Measurements from ENCODE around the gene ERBIN. TPM values are rescaled to one million over a fixed set of nuclear protein-coding genes. Genes with fewer than 3 reads are reported as not detected.

Gene ERBIN
- total RNA-seq, 1 experiment from 2014 or later = 38.9 TPM

- no peak for TF ChIP-seq EZH2 (IDR thresholded peaks at IDR 0.05; ENCODE audit: low read length, unreplicated experiment)
- TF ChIP-seq, protein P1, sequence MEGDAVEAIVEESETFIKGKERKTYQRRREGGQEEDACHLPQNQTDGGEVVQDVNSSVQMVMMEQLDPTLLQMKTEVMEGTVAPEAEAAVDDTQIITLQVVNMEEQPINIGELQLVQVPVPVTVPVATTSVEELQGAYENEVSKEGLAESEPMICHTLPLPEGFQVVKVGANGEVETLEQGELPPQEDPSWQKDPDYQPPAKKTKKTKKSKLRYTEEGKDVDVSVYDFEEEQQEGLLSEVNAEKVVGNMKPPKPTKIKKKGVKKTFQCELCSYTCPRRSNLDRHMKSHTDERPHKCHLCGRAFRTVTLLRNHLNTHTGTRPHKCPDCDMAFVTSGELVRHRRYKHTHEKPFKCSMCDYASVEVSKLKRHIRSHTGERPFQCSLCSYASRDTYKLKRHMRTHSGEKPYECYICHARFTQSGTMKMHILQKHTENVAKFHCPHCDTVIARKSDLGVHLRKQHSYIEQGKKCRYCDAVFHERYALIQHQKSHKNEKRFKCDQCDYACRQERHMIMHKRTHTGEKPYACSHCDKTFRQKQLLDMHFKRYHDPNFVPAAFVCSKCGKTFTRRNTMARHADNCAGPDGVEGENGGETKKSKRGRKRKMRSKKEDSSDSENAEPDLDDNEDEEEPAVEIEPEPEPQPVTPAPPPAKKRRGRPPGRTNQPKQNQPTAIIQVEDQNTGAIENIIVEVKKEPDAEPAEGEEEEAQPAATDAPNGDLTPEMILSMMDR (conservative IDR thresholded peaks at IDR 0.05; ENCODE audit: low read depth, low read length) = no peak
- TF ChIP-seq EZH2phosphoT487 (IDR thresholded peaks at IDR 0.05; ENCODE audit: borderline replicate concordance, low read length) = no peak
- no peak overlapping the region for H3K9ac ChIP-seq (ENCODE audit: low read length)
- ATAC-seq = no peak
- H3K27me3 ChIP-seq (ENCODE audit: low read length) = no peaks in the 10 kb centered on the region
- DNase-seq = no peak
- no peak overlapping the region for H3K27ac ChIP-seq (ENCODE audit: low read length)
- H2AFZ ChIP-seq (ENCODE audit: low read length) = no peak overlapping the region
- H3K4me3 ChIP-seq (ENCODE audit: low read length) = no peak overlapping the region
- no peak overlapping the region for H3K4me2 ChIP-seq (ENCODE audit: low read length)
- peaks cover 99% of the 10 kb centered on the region for H3K79me2 ChIP-seq (ENCODE audit: low read length)
- H3K4me1 ChIP-seq (ENCODE audit: insufficient read depth, low read length) = no peaks in the 10 kb centered on the region
- H3K9me3 ChIP-seq (ENCODE audit: low read length) = no peaks in the 10 kb centered on the region
- H3K36me3 ChIP-seq (ENCODE audit: low read depth, low read length) = no peaks in the 10 kb centered on the region
- H3K9me2 ChIP-seq (replicated peaks; ENCODE audit: low read length) = no peaks in the 10 kb centered on the region
- H3F3A ChIP-seq (ENCODE audit: low read length, unreplicated experiment) = no peaks in the 10 kb centered on the region
- ChIA-PET POLR2A (ENCODE audit: unreplicated experiment) (no interaction called here), CTCF (no interaction called here)
- no peaks in the 10 kb centered on the region for H4K20me1 ChIP-seq (ENCODE audit: low read length)
- no TSS peak for BruUV-seq (replicated peaks)
- intact Hi-C loops (cut with micrococcal nuclease) = no loop called here
Measured at GRCh38 chr5:65946198-65946745, 19.9 kb downstream of the ERBIN start.

DNA sequence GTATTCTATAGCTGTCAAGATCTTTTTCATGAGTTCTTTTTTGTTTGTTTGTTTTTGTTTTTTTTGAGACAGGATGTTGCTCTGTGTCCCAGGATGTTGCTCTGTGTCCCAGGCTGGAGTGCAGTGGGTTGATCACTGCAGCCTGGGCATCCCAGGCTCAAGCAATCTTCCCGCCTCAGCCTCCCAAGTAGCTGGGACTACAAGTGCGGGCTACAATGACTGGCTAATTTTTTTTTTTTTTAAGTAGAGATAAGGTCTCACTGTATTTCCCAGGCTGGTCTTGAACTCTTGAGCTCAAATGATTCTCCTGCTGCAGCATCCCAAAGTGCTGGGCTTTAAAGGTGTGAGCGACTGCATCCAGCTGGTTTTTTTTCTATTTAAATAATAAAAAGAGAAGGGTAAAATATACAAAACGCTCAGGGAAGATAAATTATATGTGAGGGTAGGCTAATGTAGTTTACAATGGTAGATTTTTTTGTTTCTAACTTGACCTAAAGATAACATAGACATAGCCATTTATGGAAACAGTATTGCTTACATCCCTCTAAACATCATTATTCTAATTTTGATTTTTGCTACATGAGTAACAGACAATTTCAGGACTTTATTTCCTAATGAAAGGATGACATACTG is 21.9 kb downstream of the ERBIN start:
- intact Hi-C loops (cut with micrococcal nuclease) = no loop called here
- Histone ChIP-seq H3K27me3 (ENCODE audit: low read length) (no peaks in the 10 kb centered on the region), H4K20me1 (ENCODE audit: low read length) (no peaks in the 10 kb centered on the region), H3K27ac (ENCODE audit: low read length) (no peak overlapping the region), H3F3A (ENCODE audit: low read length, unreplicated experiment) (no peaks in the 10 kb centered on the region), H2AFZ (ENCODE audit: low read length) (no peak overlapping the region), H3K4me1 (ENCODE audit: insufficient read depth, low read length) (no peaks in the 10 kb centered on the region), H3K36me3 (ENCODE audit: low read depth, low read length) (no peaks in the 10 kb centered on the region), H3K9me2 (replicated peaks; ENCODE audit: low read length) (no peaks in the 10 kb centered on the region), H3K4me2 (ENCODE audit: low read length) (no peak overlapping the region), H3K79me2 (ENCODE audit: low read length) (peaks cover 99% of the 10 kb centered on the region), H3K9me3 (ENCODE audit: low read length) (no peaks in the 10 kb centered on the region), H3K4me3 (ENCODE audit: low read length) (no peak overlapping the region), H3K9ac (ENCODE audit: low read length) (no peak overlapping the region)
- ChIA-PET POLR2A (ENCODE audit: unreplicated experiment) (no interaction called here), CTCF (no interaction called here)
- TF ChIP-seq, protein P1 (conservative IDR thresholded peaks at IDR 0.05; ENCODE audit: low read depth, low read length) = no peak
- no peak for TF ChIP-seq EZH2phosphoT487 (IDR thresholded peaks at IDR 0.05; ENCODE audit: borderline replicate concordance, low read length)
- TF ChIP-seq EZH2 (IDR thresholded peaks at IDR 0.05; ENCODE audit: low read length, unreplicated experiment) = no peak
- DNase-seq = no peak
- no peak for ATAC-seq
- BruUV-seq (replicated peaks) = no TSS peak

GRCh38 chr5:65951330-65951729 is 25.0 kb downstream of the ERBIN start:
- H4K20me1 ChIP-seq (ENCODE audit: low read length) = no peaks in the 10 kb centered on the region
- no peaks in the 10 kb centered on the region for H3K27me3 ChIP-seq (ENCODE audit: low read length)
- intact Hi-C loops (cut with micrococcal nuclease) = no loop called here
- H3K4me3 ChIP-seq (ENCODE audit: low read length) = no peak overlapping the region
- POLR2A ChIA-PET (ENCODE audit: unreplicated experiment) = no interaction called here
- H3K9ac ChIP-seq (ENCODE audit: low read length) = no peak overlapping the region
- H3K9me3 ChIP-seq (ENCODE audit: low read length) = no peaks in the 10 kb centered on the region
- no peak overlapping the region for H2AFZ ChIP-seq (ENCODE audit: low read length)
- ATAC-seq (no peak), DNase-seq (no peak)
- no peak overlapping the region for H3K27ac ChIP-seq (ENCODE audit: low read length)
- TF ChIP-seq, protein P1 (conservative IDR thresholded peaks at IDR 0.05; ENCODE audit: low read depth, low read length) = no peak
- TF ChIP-seq EZH2phosphoT487 (IDR thresholded peaks at IDR 0.05; ENCODE audit: borderline replicate concordance, low read length) (no peak), EZH2 (IDR thresholded peaks at IDR 0.05; ENCODE audit: low read length, unreplicated experiment) (no peak)
- no peaks in the 10 kb centered on the region for H3K4me1 ChIP-seq (ENCODE audit: insufficient read depth, low read length)
- no peaks in the 10 kb centered on the region for H3K36me3 ChIP-seq (ENCODE audit: low read depth, low read length)
- no peaks in the 10 kb centered on the region for H3F3A ChIP-seq (ENCODE audit: low read length, unreplicated experiment)
- H3K79me2 ChIP-seq (ENCODE audit: low read length) = peaks cover 99% of the 10 kb centered on the region
- no peaks in the 10 kb centered on the region for H3K9me2 ChIP-seq (replicated peaks; ENCODE audit: low read length)
- BruUV-seq (replicated peaks) = no TSS peak
- no peak overlapping the region for H3K4me2 ChIP-seq (ENCODE audit: low read length)
- CTCF ChIA-PET = no interaction called here

Measured in PC-3 (cell line).